PFSK-1 (cell line): ENCODE data around the gene CD14.

Experiments
- POLR2AphosphoS5 ChIP-seq: IDR thresholded peaks from 2 replicates; pipeline ENCODE4 v1.6.1; 2012; ENCODE audit warnings: low read depth, mild to moderate bottlenecking, control low read depth, low read length, moderate library complexity
- REST ChIP-seq, 2 experiments: IDR thresholded peaks; 2 replicates each; pipeline versions ENCODE4 v1.6.1 to v1.8.0; 2011 to 2012; ENCODE audit warnings: low read depth in 2 of 2, low read length in 2 of 2, control low read depth in 1 of 2, inconsistent platforms in 1 of 2, mild to moderate bottlenecking in 1 of 2, moderate library complexity in 1 of 2; ENCODE audit not compliant: insufficient read depth in 1 of 2
- SIN3A ChIP-seq: IDR thresholded peaks from 2 replicates; pipeline ENCODE4 v1.6.1; 2012; ENCODE audit warnings: mild to moderate bottlenecking, low read length, moderate library complexity, borderline replicate concordance; ENCODE audit not compliant: insufficient read depth

GRCh38 chr5:140611020-140611521 is 21.9 kb downstream of the CD14 start:
- TF ChIP-seq POLR2AphosphoS5 (no peak), REST (IDR thresholded peaks at IDR 0.05; ENCODE audit: insufficient read depth in 1 of 2, low read depth in 2 of 2, low read length in 2 of 2) (no peak), SIN3A (no peak)
